ENCODE data around the gene HCAR3. TPM values are rescaled to one million over a fixed set of nuclear protein-coding genes. Genes with fewer than 3 reads are reported as not detected.
A peak's percentile ranks its signal among the peaks of the same experiment; 100 is the strongest.

The HCAR3 gene
- total RNA-seq, 1 donor from 2014 or later = 6.9 TPM

DNA sequence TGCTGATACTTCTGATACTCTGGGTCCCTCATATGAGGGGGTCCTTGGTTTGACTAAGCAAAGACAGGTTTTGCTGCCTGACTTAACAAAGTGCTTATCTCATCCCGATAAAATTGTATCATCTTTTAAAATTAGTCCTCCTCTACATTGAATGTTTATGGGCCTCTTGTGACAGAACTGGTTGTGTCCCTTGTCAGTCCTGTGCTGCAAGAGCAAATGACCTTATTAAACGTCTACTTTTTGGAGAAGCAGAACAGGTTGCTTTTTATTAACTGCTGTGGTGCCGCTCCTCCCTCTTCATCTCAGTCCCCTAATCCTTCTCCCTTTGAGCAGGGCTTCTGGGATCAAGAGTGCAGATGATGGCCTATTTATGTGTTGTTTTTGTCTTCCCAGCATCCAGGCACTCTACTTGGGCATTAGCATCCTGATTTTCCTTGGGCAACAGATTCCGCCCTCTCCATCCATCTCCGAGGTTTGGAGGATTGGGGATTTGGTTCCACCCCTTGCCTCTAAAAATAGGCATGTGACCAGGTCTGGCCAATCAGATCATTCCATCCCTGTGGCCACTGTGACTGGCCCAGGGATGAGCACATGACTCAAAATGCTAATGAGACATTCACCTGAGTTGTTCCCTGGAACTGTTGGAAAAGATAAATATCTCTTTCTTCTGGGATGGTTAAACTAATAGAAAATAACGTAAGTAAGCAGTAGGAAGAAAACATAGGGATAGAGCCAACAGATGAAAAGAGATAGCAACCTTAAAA lies 33.1 kb upstream of the HCAR3 start:
- Histone ChIP-seq H3K4me1 (peaks cover 19% of the 10 kb centered on the region), H3K36me3 (peaks cover 10% of the 10 kb centered on the region), H3K27ac (no peak overlapping the region), H3K9me3 (no peaks in the 10 kb centered on the region), H3K27me3 (ENCODE audit: low read depth) (no peaks in the 10 kb centered on the region), H3K4me3 (no peak overlapping the region)
- ATAC-seq (no peak), DNase-seq (no peak)
- TF ChIP-seq, protein P1, sequence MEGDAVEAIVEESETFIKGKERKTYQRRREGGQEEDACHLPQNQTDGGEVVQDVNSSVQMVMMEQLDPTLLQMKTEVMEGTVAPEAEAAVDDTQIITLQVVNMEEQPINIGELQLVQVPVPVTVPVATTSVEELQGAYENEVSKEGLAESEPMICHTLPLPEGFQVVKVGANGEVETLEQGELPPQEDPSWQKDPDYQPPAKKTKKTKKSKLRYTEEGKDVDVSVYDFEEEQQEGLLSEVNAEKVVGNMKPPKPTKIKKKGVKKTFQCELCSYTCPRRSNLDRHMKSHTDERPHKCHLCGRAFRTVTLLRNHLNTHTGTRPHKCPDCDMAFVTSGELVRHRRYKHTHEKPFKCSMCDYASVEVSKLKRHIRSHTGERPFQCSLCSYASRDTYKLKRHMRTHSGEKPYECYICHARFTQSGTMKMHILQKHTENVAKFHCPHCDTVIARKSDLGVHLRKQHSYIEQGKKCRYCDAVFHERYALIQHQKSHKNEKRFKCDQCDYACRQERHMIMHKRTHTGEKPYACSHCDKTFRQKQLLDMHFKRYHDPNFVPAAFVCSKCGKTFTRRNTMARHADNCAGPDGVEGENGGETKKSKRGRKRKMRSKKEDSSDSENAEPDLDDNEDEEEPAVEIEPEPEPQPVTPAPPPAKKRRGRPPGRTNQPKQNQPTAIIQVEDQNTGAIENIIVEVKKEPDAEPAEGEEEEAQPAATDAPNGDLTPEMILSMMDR (IDR thresholded peaks at IDR 0.05) = no peak
- intact Hi-C loops (cut with DNase I) = loop anchor here (10.0 kb wide), 1 partner anchor 115 kb away; no protein-coding TSS in a partner anchor

DNA sequence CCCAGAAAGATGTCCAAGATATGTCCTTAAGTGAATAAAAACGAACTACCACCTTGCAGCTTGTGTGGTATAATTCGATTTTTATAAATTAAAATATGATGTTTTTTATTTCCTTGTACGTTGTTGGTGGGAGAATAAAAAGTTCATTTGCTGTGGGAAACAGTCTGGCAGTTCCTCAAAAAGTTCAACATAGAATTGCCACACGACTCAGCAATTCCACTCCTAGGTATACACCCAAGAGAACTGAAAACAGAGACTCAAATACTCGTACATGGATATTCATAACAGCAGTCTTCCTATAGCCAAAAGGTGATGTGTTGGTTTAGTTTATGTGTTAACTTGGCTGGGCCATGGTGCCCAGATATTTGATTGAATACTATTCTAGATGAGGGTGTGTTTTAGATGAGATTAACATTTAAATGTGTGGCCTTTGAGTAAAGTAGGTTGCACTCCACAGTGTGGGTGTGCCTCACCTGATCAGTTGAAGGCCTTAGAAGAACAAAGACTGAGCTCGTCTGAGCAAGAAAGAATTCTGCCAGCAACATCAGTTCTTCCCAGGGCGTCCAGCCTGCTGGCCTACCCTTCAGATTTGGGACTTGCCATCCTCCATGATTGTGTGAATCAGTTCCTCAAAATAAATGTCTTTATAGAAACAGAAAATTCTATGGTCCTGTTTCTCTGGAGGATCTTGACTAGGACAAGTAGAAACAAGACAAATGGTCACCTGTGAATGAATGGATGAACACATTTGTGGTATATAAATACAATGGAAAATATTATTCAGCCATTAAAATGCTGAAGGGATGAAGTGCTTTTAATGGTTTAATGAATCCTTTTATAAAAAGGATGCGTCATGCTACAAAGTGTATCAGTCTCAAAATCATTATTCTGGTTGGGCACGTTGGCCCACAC lies 30.9 kb upstream of the HCAR3 start:
- H3K27ac ChIP-seq = no peak overlapping the region
- H3K36me3 ChIP-seq = no peaks in the 10 kb centered on the region
- no peak for ATAC-seq
- H3K4me3 ChIP-seq = no peak overlapping the region
- DNase-seq = no peak
- H3K9me3 ChIP-seq = no peaks in the 10 kb centered on the region
- peaks cover 9% of the 10 kb centered on the region for H3K4me1 ChIP-seq
- TF ChIP-seq, protein P1 (IDR thresholded peaks at IDR 0.05) = no peak
- intact Hi-C loops (cut with DNase I) = no loop called here
- no peaks in the 10 kb centered on the region for H3K27me3 ChIP-seq (ENCODE audit: low read depth)

DNA sequence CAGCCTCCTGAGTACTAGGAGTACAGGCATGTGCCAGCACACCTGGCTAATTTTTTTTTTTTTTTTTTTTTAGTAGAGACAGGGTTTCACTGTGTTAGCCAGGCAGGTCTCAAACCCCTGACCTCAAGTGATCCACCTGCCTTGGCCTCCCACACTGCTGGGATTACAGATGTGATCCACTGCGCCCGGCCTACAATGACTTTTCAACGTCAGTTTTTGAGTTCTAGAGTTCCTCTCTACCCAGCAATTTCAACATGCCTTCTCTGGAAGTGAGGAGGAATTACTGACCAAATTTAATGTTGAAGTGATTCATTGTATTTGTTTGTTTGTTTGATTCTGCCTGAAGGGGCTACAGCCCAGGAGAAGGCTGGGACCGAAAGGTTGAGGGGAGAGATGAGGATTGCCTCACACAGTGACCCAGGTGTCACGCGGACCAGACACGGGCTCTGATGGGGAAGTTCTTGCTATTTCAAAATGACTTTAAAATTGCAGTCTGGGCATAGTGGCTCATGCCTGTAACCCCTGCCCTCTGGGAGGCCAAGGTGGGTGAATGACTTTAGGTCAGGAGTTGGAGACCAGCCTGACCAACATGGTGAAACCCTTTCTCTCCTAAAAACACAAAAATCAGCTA lies 27.4 kb upstream of the HCAR3 start:
- Histone ChIP-seq H3K27ac (no peak overlapping the region), H3K4me3 (no peak overlapping the region), H3K9me3 (no peaks in the 10 kb centered on the region), H3K4me1 (no peaks in the 10 kb centered on the region), H3K27me3 (ENCODE audit: low read depth) (no peaks in the 10 kb centered on the region), H3K36me3 (no peaks in the 10 kb centered on the region)
- ATAC-seq = peak; percentile 64 to 65
- TF ChIP-seq, protein P1 (IDR thresholded peaks at IDR 0.05) = no peak
- intact Hi-C loops (cut with DNase I) = no loop called here
- peak; percentile 71 for DNase-seq

DNA sequence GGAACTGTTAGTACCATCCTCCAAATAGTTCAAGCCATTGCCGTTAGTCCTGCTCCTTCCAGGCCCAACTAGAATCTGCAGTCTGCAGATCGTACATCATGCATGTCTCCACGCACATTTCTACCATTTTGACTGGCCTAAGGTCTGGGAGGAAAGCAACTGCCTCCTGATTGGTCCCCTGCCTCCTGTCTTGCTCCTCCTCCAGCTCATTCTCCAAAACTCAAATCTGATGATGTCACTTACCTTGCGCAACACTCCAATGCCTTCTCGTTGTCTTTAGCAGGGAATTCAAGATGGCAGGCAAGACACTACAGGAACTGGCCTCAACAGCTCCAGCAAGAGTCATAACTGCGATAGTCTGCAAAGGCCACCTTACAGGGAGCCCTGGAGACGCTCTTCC lies 23.7 kb upstream of the HCAR3 start:
- H3K9me3 ChIP-seq = no peaks in the 10 kb centered on the region
- H3K36me3 ChIP-seq = no peaks in the 10 kb centered on the region
- intact Hi-C loops (cut with DNase I) = no loop called here
- no peak for DNase-seq
- H3K27ac ChIP-seq = no peak overlapping the region
- H3K27me3 ChIP-seq (ENCODE audit: low read depth) = no peaks in the 10 kb centered on the region
- no peak overlapping the region for H3K4me3 ChIP-seq
- no peak for ATAC-seq
- no peaks in the 10 kb centered on the region for H3K4me1 ChIP-seq
- TF ChIP-seq, protein P1 (IDR thresholded peaks at IDR 0.05) = no peak

DNA sequence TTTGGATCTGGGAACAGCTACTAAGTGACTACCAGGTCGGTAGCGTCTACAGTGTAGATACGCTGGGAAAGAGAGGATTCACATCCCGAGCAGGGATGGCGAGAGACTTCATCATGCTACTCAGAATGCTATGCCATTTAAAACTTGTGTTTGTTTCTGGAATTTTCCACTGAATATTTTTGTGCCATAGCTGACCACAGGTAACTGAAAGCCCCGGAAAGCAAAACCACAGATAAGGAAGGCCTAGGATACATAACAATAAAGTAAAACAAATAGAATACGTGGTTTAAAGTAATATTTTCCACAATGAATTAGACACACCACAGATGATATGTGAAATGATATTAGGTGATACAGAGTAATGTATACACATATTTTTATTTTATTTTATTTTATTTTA lies 22.0 kb upstream of the HCAR3 start:
- intact Hi-C loops (cut with DNase I) = no loop called here
- DNase-seq = no peak

More for the DNA sequence above, 22.0 kb upstream of the HCAR3 start:
- no peaks in the 10 kb centered on the region for H3K36me3 ChIP-seq
- H3K27ac ChIP-seq = no peak overlapping the region
- no peaks in the 10 kb centered on the region for H3K9me3 ChIP-seq
- TF ChIP-seq, protein P1 (IDR thresholded peaks at IDR 0.05) = no peak
- H3K27me3 ChIP-seq (ENCODE audit: low read depth) = no peaks in the 10 kb centered on the region
- H3K4me1 ChIP-seq = no peaks in the 10 kb centered on the region
- no peak overlapping the region for H3K4me3 ChIP-seq
- ATAC-seq = no peak

All from lower lobe of right lung (tissue), 2 donors.